Measurements from ENCODE around the gene FURIN.

- TF ChIP-seq CTCF (IDR thresholded peaks at IDR 0.05) (no peak), POLR2A (IDR thresholded peaks at IDR 0.05) (no peak), POLR2AphosphoS5 (IDR thresholded peaks at IDR 0.05) (no peak), EP300 (IDR thresholded peaks at IDR 0.05) (no peak)
Measured at GRCh38 chr15:90918034-90918788, 49.8 kb downstream of the FURIN start.
